HG02759 (cell line): ENCODE results near the gene PRR36.
"Not testable (repeated sequence)": the region's sequence is repeated elsewhere in the genome, so short reads cannot be mapped to it uniquely, and the experiment has no call there.

Experiments
- ATAC-seq: cut with Tn5 transposase; IDR thresholded peaks from one replicate; pipeline ENCODE4 v1.9.1; 2021; ENCODE audit warnings: mild to moderate bottlenecking, moderate library complexity; ENCODE audit not compliant: unreplicated experiment

PRR36 gene

GRCh38 chr19:7874076-7874896 is at the start of gene PRR36:
PRR36 (minus strand) TSS chr19:7874390; CDS start chr19:7873689, 701 bp downstream.
- no peak for ATAC-seq

GRCh38 chr19:7923295-7924191 is 49.4 kb upstream of the PRR36 start:
- ATAC-seq: no peak

- ATAC-seq: no peak
Measured at GRCh38 chr19:7922836-7923195, 48.6 kb upstream of the PRR36 start.

- ATAC-seq: no peak
Measured at GRCh38 chr19:7921967-7922835, 48.0 kb upstream of the PRR36 start.

- ATAC-seq: no peak
Measured at GRCh38 chr19:7921302-7921966, 47.2 kb upstream of the PRR36 start.

GRCh38 chr19:7920519-7921301 is 46.5 kb upstream of the PRR36 start:
- peak; percentile 42 for ATAC-seq

GRCh38 chr19:7919610-7920518 is 45.7 kb upstream of the PRR36 start, which contains the start of gene SNAPC2:
SNAPC2 (plus strand) TSS chr19:7920338; CDS start chr19:7920367, 29 bp downstream.
- ATAC-seq: peak; percentile 72

GRCh38 chr19:7918615-7919421 is 44.6 kb upstream of the PRR36 start:
- ATAC-seq: no peak

GRCh38 chr19:7918062-7918614 is 43.9 kb upstream of the PRR36 start:
- ATAC-seq: not testable (repeated sequence)

- ATAC-seq: no peak
Measured at GRCh38 chr19:7917267-7918061, 43.3 kb upstream of the PRR36 start.

GRCh38 chr19:7916955-7917266 is 42.7 kb upstream of the PRR36 start:
- ATAC-seq: no peak

- ATAC-seq: no peak
Measured at GRCh38 chr19:7916103-7916954, 42.1 kb upstream of the PRR36 start.

GRCh38 chr19:7915250-7916102 is 41.3 kb upstream of the PRR36 start:
- ATAC-seq: no peak

GRCh38 chr19:7914598-7915045 is 40.4 kb upstream of the PRR36 start, which contains the start of gene TGFBR3L:
TGFBR3L (plus strand) TSS chr19:7914830.
- ATAC-seq: no peak

GRCh38 chr19:7914099-7914498 is 39.9 kb upstream of the PRR36 start:
- no peak for ATAC-seq
